Ascending aorta (tissue), 2 donors: ENCODE data around the gene MAGI1. TPM values are rescaled to one million over a fixed set of nuclear protein-coding genes. Genes with fewer than 3 reads are reported as not detected.

Experiments
- DNase-seq, 2 donors: peaks; one replicate each; pipeline ENCODE4 v3.0.0-alpha.2; 2019; ENCODE audit warnings: low spot score in 2 of 2
- H3K27ac ChIP-seq, 2 donors: fragments of 200-600 bp; sonication (generic); one replicate each; pipeline ENCODE4 v1.5.1; 2016 to 2017; ENCODE audit warnings: mild to moderate bottlenecking in 1 of 2
- H3K27me3 ChIP-seq: fragments of 200-600 bp; sonication (generic); one replicate; pipeline ENCODE4 v1.5.1; 2017
- H3K36me3 ChIP-seq, 2 donors: fragments of 200-600 bp; sonication (generic); one replicate each; pipeline ENCODE4 v1.5.1; 2016
- H3K4me1 ChIP-seq, 2 donors: fragments of 200-600 bp; sonication (generic); one replicate each; pipeline ENCODE4 v1.5.1; 2016 to 2017; ENCODE audit warnings: mild to moderate bottlenecking in 1 of 2
- H3K4me3 ChIP-seq, 2 donors: fragments of 200-600 bp; sonication (generic); one replicate each; pipeline ENCODE4 v1.5.1; 2016 to 2017; ENCODE audit warnings: mild to moderate bottlenecking in 1 of 2
- H3K9me3 ChIP-seq, 2 donors: fragments of 200-600 bp; sonication (generic); one replicate each; pipeline ENCODE4 v1.5.1; 2016
- intact Hi-C: fragments of 100-400 bp; cut with DNase I; formaldehyde crosslinking; loops from one replicate; pipeline ENCODE4 v1.15.1; 2023
- total RNA-seq: library from RNA; depleted of rRNA; stranded (reverse); fragments of >200 nt; gene quantifications from one replicate; pipeline ENCODE4 v1.1.0, GENCODE V29; 2016
- TF ChIP-seq, protein P1 (sequence below), 3 experiments: fragments of 200-600 bp in 2 of 3; fragments of 450-650 bp in 1 of 3; sonication (generic) in 2 of 3; IDR thresholded peaks; one replicate each; pipeline ENCODE4 v1.5.1; 2016 to 2019; ENCODE audit warnings: antibody characterized with exemption in 3 of 3, mild to moderate bottlenecking in 1 of 3, moderate library complexity in 1 of 3

Gene MAGI1
- total RNA-seq, 1 donor from 2014 or later, result 28.4 TPM

DNA sequence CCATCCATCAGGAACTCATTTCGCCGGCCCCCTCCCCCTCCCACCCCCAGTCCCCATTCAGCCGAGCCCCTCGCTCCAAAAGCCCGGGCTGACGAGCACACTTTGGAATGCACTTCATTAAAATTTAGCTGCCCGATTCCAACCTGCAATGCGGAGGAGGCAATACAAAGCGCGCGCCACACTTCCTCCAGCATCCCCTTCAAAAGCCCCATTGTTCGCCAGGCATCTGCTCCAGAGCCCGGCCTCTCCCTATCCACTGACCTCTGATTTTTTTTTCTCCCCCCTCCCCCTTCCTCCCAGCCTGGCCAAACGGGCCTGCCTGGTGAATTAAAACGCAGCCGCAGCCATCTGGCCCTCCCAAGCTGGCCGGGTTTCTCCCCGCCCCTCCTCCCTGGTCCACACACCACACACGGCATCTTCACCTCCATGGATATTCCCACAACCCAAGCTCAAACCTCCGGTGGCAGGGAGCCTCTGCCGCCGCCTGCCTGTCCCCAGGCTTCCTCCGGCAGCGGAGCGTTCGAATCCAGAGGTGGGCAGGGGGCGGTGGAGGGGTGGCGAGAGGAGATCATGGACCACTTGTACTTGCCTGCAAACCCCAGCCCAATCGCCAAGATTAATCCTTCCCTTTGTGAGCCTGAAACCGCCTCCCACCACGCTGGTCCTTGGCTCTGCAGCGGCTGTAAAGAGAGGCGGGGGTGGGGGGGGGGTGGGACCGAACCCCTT lies 441.3 kb downstream of the MAGI1 start:
- H3K27ac ChIP-seq, result no peak overlapping the region
- H3K9me3 ChIP-seq, result no peaks in the 10 kb centered on the region
- no peaks in the 10 kb centered on the region for H3K27me3 ChIP-seq
- no peak for DNase-seq
- H3K4me3 ChIP-seq, result peak overlapping the region; percentile 50 to 65
- TF ChIP-seq, protein P1, sequence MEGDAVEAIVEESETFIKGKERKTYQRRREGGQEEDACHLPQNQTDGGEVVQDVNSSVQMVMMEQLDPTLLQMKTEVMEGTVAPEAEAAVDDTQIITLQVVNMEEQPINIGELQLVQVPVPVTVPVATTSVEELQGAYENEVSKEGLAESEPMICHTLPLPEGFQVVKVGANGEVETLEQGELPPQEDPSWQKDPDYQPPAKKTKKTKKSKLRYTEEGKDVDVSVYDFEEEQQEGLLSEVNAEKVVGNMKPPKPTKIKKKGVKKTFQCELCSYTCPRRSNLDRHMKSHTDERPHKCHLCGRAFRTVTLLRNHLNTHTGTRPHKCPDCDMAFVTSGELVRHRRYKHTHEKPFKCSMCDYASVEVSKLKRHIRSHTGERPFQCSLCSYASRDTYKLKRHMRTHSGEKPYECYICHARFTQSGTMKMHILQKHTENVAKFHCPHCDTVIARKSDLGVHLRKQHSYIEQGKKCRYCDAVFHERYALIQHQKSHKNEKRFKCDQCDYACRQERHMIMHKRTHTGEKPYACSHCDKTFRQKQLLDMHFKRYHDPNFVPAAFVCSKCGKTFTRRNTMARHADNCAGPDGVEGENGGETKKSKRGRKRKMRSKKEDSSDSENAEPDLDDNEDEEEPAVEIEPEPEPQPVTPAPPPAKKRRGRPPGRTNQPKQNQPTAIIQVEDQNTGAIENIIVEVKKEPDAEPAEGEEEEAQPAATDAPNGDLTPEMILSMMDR (IDR thresholded peaks at IDR 0.05), result no peak
- intact Hi-C loops, result no loop called here
- peaks cover 0 to 7% of the 10 kb centered on the region in 2 donors for H3K4me1 ChIP-seq
- no peaks in the 10 kb centered on the region for H3K36me3 ChIP-seq

DNA sequence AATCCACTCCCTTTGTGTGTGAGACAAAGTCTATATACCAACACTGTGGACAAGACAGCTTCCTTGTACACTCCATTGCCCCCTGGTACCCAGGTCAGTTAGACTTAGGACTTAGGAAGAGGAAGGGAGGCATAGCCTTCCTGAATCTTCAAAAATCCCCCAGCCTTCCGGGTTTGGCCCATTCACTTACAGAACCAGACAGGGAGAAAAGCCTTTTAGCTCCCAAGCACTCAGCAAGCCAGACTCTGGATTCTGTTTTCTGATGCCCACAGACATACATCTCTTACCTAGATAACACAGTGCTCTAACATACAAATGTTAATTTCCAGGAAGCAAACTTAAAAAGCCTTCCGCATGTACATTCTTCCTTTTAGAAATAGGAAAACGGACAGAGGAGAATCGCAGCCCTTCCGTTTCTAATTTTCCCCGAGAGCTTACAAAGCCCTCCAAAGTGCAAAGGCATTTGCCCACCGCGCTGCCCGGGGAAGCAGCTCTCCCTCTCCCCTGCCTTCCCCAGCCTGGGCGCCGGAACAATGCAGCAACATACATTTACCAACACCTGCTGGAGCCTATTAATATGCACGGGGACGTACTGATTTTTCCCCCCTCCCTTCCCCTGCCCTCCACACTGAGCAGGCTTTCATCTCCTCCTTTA lies 442.0 kb downstream of the MAGI1 start:
- peaks cover 0 to 7% of the 10 kb centered on the region in 2 donors for H3K4me1 ChIP-seq
- H3K27ac ChIP-seq, result no peak overlapping the region
- no peaks in the 10 kb centered on the region for H3K36me3 ChIP-seq
- DNase-seq, result no peak
- no peaks in the 10 kb centered on the region for H3K27me3 ChIP-seq
- TF ChIP-seq, protein P1 (IDR thresholded peaks at IDR 0.05), result no peak
- H3K9me3 ChIP-seq, result no peaks in the 10 kb centered on the region
- peak overlapping the region; percentile 50 to 65 for H3K4me3 ChIP-seq
- intact Hi-C loops, result no loop called here

DNA sequence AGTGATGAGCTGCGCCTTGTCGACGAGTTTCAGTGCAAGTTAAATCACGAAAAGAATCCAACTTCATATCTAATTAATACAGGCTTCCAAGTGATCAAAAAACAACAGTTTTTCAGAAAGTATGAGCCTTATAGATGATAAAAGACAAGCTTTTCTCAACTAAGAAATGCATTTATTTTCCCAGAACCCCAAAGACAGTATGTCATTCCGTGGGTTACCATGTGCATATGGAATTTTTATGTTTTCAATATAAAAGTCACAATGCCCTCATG lies 442.8 kb downstream of the MAGI1 start:
- H3K27me3 ChIP-seq, result no peaks in the 10 kb centered on the region
- no peaks in the 10 kb centered on the region for H3K36me3 ChIP-seq
- no peak overlapping the region for H3K4me3 ChIP-seq
- peaks cover 0 to 7% of the 10 kb centered on the region in 2 donors for H3K4me1 ChIP-seq
- no peaks in the 10 kb centered on the region for H3K9me3 ChIP-seq
- TF ChIP-seq, protein P1 (IDR thresholded peaks at IDR 0.05), result no peak
- intact Hi-C loops, result no loop called here
- H3K27ac ChIP-seq, result no peak overlapping the region
- DNase-seq, result no peak

DNA sequence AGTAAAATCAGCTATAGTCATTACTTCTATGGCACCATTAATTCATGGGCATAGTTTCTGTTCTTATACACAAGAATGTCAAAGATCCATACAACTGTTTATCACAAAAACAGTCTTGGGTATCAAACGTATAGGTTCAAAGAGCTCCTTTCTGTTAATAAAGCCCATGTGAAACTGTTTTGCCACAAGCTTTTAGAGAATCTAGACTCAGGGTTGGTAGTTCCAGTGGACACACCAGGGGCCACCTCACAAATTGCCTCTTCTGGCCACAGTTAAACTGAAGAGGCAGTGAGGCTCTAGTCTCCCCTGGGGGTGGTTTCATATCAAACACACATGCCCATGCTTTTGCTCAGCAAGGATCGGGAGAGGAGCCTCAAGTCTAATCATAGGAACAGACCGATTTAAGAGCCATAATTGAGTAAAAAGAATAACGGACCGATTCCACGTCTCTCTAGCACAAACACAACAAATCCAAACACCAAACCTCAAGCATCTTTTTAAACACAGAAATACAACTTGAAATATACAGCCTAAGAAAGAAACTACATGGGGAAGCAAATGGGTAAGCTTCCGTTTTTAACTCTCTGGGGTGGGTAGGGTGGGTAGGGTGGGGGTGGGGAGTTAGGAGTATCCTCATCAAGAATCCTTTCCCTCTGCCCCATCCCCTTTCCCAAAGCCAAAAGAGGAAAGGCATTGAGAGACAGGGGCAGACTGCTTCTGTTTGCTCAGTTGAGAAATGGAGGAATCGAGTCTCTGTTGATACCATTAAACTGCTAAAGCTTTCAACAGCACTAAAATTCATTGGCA lies 443.3 kb downstream of the MAGI1 start:
- Histone ChIP-seq H3K36me3 (no peaks in the 10 kb centered on the region), H3K27me3 (no peaks in the 10 kb centered on the region), H3K9me3 (no peaks in the 10 kb centered on the region), H3K4me3 (no peak overlapping the region), H3K4me1 (peaks cover 0 to 7% of the 10 kb centered on the region in 2 donors), H3K27ac (no peak overlapping the region)
- TF ChIP-seq, protein P1 (IDR thresholded peaks at IDR 0.05), result no peak
- DNase-seq, result no peak
- intact Hi-C loops, result no loop called here

DNA sequence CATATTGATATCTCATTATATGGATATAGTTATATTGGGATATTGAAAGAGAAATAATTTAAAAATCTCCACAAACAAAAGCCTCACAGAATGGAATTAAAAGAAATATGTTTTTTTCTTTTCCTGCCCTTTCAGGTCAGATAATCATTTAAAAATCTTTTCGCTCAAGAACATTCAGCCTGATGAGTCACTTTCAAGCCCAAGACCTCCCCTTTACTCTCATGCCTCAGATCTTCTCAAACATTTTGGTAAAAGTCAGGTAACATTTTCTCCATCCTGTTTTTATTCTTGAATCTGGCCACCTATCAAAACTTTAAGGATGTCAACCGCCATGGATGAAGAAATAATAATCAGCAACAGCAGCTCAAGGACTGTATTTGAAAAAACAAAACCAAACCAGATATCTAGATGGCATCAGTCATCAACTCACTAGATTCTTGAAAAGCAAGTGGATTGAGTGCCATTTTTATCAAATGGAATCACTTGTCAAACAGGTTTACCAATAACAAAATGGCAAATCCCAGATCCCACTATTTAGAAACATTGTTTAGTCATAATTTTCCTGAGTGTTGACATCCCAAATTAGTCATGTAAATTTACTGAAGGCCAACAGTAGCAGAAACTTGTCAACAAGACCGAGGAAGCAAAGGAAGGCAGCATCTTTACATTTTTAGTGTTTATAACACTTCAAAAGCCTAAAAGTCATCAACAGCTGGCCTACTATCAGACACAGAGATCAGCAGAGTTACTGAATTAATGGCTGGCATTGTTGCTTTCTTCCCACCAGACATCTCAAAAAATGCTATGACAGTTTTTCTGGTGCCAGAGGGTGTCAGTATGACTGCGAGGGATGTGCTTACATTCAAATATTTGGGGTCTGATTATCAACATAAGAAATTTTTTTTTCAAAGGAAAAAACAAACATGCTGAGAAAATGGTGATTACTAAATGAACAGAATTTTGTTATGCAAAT lies 444.7 kb downstream of the MAGI1 start:
- intact Hi-C loops, result no loop called here

More for the DNA sequence above, 444.7 kb downstream of the MAGI1 start:
- Histone ChIP-seq H3K4me1 (peaks cover 0 to 7% of the 10 kb centered on the region in 2 donors), H3K27ac (no peak overlapping the region), H3K4me3 (no peak overlapping the region), H3K36me3 (no peaks in the 10 kb centered on the region), H3K9me3 (no peaks in the 10 kb centered on the region), H3K27me3 (no peaks in the 10 kb centered on the region)
- TF ChIP-seq, protein P1 (IDR thresholded peaks at IDR 0.05), result no peak
- DNase-seq, result no peak
